CD8-positive, alpha-beta memory T cell (primary cell): ENCODE data around the gene MFAP3L. TPM values are rescaled to one million over a fixed set of nuclear protein-coding genes. Genes with fewer than 3 reads are reported as not detected.

Source experiments
- CTCF ChIA-PET: fragments of 350-600 bp; sonication (Branson Sonifier 250); formaldehyde crosslinking; loops from one replicate; lab custom pipeline; 2021; ENCODE audit warnings: antibody characterized with exemption; lab: Charles Lee
- POLR2A ChIA-PET: fragments of 350-600 bp; sonication (Branson Sonifier 250); formaldehyde crosslinking; loops from one replicate; lab custom pipeline; 2021; ENCODE audit warnings: antibody characterized with exemption; lab: Charles Lee
- DNase-seq, 5 donors: peaks; one replicate each; pipeline versions ENCODE4 v3.0.0 to v3.0.0-alpha.2; 2020 to 2022; ENCODE audit warnings: mixed read lengths in 1 of 5
- H3K27ac ChIP-seq: one replicate; pipeline ENCODE4 v1.7.0; 2013; ENCODE audit warnings: low read depth, mild to moderate bottlenecking, low read length, moderate library complexity
- H3K27me3 ChIP-seq: 2 replicates; pipeline ENCODE4 v1.7.0; 2013; ENCODE audit warnings: low read length, mild to moderate bottlenecking; ENCODE audit not compliant: insufficient read depth, poor library complexity, severe bottlenecking
- H3K36me3 ChIP-seq: 2 replicates; pipeline ENCODE4 v1.7.0; 2013; ENCODE audit warnings: mild to moderate bottlenecking, low read length, moderate library complexity; ENCODE audit not compliant: insufficient read depth
- H3K4me1 ChIP-seq: 2 replicates; pipeline ENCODE4 v1.7.0; 2013; ENCODE audit warnings: mild to moderate bottlenecking, low read length, moderate library complexity; ENCODE audit not compliant: insufficient read depth
- H3K4me3 ChIP-seq: 2 replicates; pipeline ENCODE4 v1.7.0; 2013; ENCODE audit warnings: mild to moderate bottlenecking, low read length
- H3K9me3 ChIP-seq: 2 replicates; pipeline ENCODE4 v1.7.0; 2013; ENCODE audit warnings: mild to moderate bottlenecking, low read length
- H3K27ac Mint-ChIP-seq, 8 donors: one replicate each; pipeline ENCODE4 v1.8.0; 2020 to 2021; ENCODE audit warnings: mixed read lengths in 8 of 8, mild to moderate bottlenecking in 6 of 8, inconsistent platforms in 3 of 8, moderate library complexity in 3 of 8
- H3K27me3 Mint-ChIP-seq, 2 donors: one replicate each; pipeline ENCODE4 v1.8.0; 2020 to 2021; ENCODE audit warnings: mixed read lengths in 2 of 2, mild to moderate bottlenecking in 1 of 2, moderate library complexity in 1 of 2
- H3K36me3 Mint-ChIP-seq, 3 donors: one replicate each; pipeline ENCODE4 v1.8.0; 2020 to 2021; ENCODE audit warnings: mixed read lengths in 3 of 3, inconsistent platforms in 1 of 3, mild to moderate bottlenecking in 1 of 3
- H3K4me1 Mint-ChIP-seq, 3 donors: one replicate each; pipeline ENCODE4 v1.8.0; 2020 to 2021; ENCODE audit warnings: mixed read lengths in 3 of 3, inconsistent platforms in 1 of 3, mild to moderate bottlenecking in 1 of 3
- H3K4me3 Mint-ChIP-seq, 7 donors: one replicate each; pipeline ENCODE4 v1.8.0; 2020 to 2021; ENCODE audit warnings: mixed read lengths in 7 of 7, mild to moderate bottlenecking in 6 of 7, moderate library complexity in 4 of 7, inconsistent platforms in 2 of 7
- H3K9me3 Mint-ChIP-seq, 5 donors: one replicate each; pipeline ENCODE4 v1.8.0; 2020 to 2022; ENCODE audit warnings: mixed read lengths in 5 of 5, mild to moderate bottlenecking in 3 of 5, moderate library complexity in 2 of 5, inconsistent platforms in 1 of 5
- polyA plus RNA-seq: library from polyadenylated mRNA; unstranded; fragments of 300-500 nt; fragmentation: Illumina TruSeq; gene quantifications from one replicate; pipeline ENCODE4 v1.2.3, GENCODE V29; 2021
- total RNA-seq, 2 experiments: library from RNA; stranded (reverse); gene quantifications; one replicate each; pipeline ENCODE4 v1.2.3, GENCODE V29; 2021

The MFAP3L gene
- total and polyA plus RNA-seq, 3 experiments from 2014 or later = 0.10 to 3.3 (median 3.0) TPM

- Mint-ChIP-seq H3K36me3 (no peaks in the 10 kb centered on the region), H3K27ac (no peak overlapping the region), H3K4me1 (peaks cover 6 to 13% (median 13%) of the 10 kb centered on the region in 3 donors), H3K9me3 (no peaks in the 10 kb centered on the region), H3K27me3 (peaks cover 0 to 6% of the 10 kb centered on the region in 2 donors), H3K4me3 (no peak overlapping the region)
- Histone ChIP-seq H3K9me3 (no peaks in the 10 kb centered on the region), H3K4me1 (no peaks in the 10 kb centered on the region), H3K27ac (no peak overlapping the region), H3K27me3 (no peaks in the 10 kb centered on the region), H3K4me3 (no peak overlapping the region), H3K36me3 (no peaks in the 10 kb centered on the region)
- ChIA-PET CTCF (no interaction called here), POLR2A (no interaction called here)
- DNase-seq = no peak
Observed at GRCh38 chr4:170004651-170005295, 21.4 kb downstream of the MFAP3L start.

GRCh38 chr4:170003071-170004070 is 22.8 kb downstream of the MFAP3L start:
- Mint-ChIP-seq H3K36me3 (no peaks in the 10 kb centered on the region), H3K4me3 (no peak overlapping the region), H3K27me3 (peaks cover 0 to 1% of the 10 kb centered on the region in 2 donors), H3K27ac (no peak overlapping the region), H3K9me3 (no peaks in the 10 kb centered on the region), H3K4me1 (peaks cover 4 to 9% (median 8%) of the 10 kb centered on the region in 3 donors)
- DNase-seq = no peak
- CTCF ChIA-PET = no interaction called here
- no peak overlapping the region for H3K4me3 ChIP-seq
- H3K27me3 ChIP-seq = peaks cover 4% of the 10 kb centered on the region
- H3K36me3 ChIP-seq = no peaks in the 10 kb centered on the region
- no peak overlapping the region for H3K27ac ChIP-seq
- POLR2A ChIA-PET = no interaction called here
- no peaks in the 10 kb centered on the region for H3K4me1 ChIP-seq
- no peaks in the 10 kb centered on the region for H3K9me3 ChIP-seq

GRCh38 chr4:170001745-170002267 is 24.4 kb downstream of the MFAP3L start:
- Histone ChIP-seq H3K27me3 (peaks cover 4% of the 10 kb centered on the region), H3K9me3 (no peaks in the 10 kb centered on the region), H3K27ac (no peak overlapping the region), H3K4me1 (no peaks in the 10 kb centered on the region), H3K36me3 (no peaks in the 10 kb centered on the region), H3K4me3 (no peak overlapping the region)
- H3K9me3 Mint-ChIP-seq = no peaks in the 10 kb centered on the region
- ChIA-PET POLR2A (no interaction called here), CTCF (no interaction called here)
- H3K4me3 Mint-ChIP-seq = no peak overlapping the region
- H3K27ac Mint-ChIP-seq = no peak overlapping the region
- H3K36me3 Mint-ChIP-seq = peaks cover 0 to 3% (median 0%) of the 10 kb centered on the region in 3 donors
- H3K4me1 Mint-ChIP-seq = no peaks in the 10 kb centered on the region
- no peak for DNase-seq
- peaks cover 2 to 5% of the 10 kb centered on the region in 2 donors for H3K27me3 Mint-ChIP-seq

- Histone ChIP-seq H3K36me3 (no peaks in the 10 kb centered on the region), H3K27ac (no peak overlapping the region), H3K4me3 (no peak overlapping the region), H3K9me3 (no peaks in the 10 kb centered on the region), H3K27me3 (peaks cover 4% of the 10 kb centered on the region), H3K4me1 (no peaks in the 10 kb centered on the region)
- H3K4me3 Mint-ChIP-seq = no peak overlapping the region
- no peaks in the 10 kb centered on the region for H3K4me1 Mint-ChIP-seq
- peaks cover 0 to 3% (median 0%) of the 10 kb centered on the region in 3 donors for H3K36me3 Mint-ChIP-seq
- ChIA-PET CTCF (no interaction called here), POLR2A (no interaction called here)
- peaks cover 3 to 5% of the 10 kb centered on the region in 2 donors for H3K27me3 Mint-ChIP-seq
- H3K27ac Mint-ChIP-seq = no peak overlapping the region
- H3K9me3 Mint-ChIP-seq = no peaks in the 10 kb centered on the region
- DNase-seq = no peak
Observed at GRCh38 chr4:170001011-170001744, 25.0 kb downstream of the MFAP3L start.

GRCh38 chr4:169999923-170000322 is 26.3 kb downstream of the MFAP3L start:
- Histone ChIP-seq H3K4me1 (no peaks in the 10 kb centered on the region), H3K9me3 (no peaks in the 10 kb centered on the region), H3K27ac (no peak overlapping the region), H3K4me3 (no peak overlapping the region), H3K27me3 (peaks cover 4% of the 10 kb centered on the region), H3K36me3 (no peaks in the 10 kb centered on the region)
- H3K27me3 Mint-ChIP-seq = peaks cover 3 to 10% of the 10 kb centered on the region in 2 donors
- ChIA-PET CTCF (no interaction called here), POLR2A (no interaction called here)
- no peaks in the 10 kb centered on the region for H3K9me3 Mint-ChIP-seq
- H3K36me3 Mint-ChIP-seq = peaks cover 0 to 3% (median 0%) of the 10 kb centered on the region in 3 donors
- H3K4me3 Mint-ChIP-seq = no peak overlapping the region
- no peaks in the 10 kb centered on the region for H3K4me1 Mint-ChIP-seq
- DNase-seq = no peak
- no peak overlapping the region for H3K27ac Mint-ChIP-seq

GRCh38 chr4:169998981-169999380 is 27.2 kb downstream of the MFAP3L start:
- Mint-ChIP-seq H3K9me3 (no peaks in the 10 kb centered on the region), H3K27ac (peak overlapping the region in 1 of 8 donors; percentile 57), H3K4me1 (no peaks in the 10 kb centered on the region), H3K4me3 (no peak overlapping the region), H3K36me3 (peaks cover 0 to 3% (median 0%) of the 10 kb centered on the region in 3 donors), H3K27me3 (peaks cover 5 to 10% of the 10 kb centered on the region in 2 donors)
- no peak for DNase-seq
- Histone ChIP-seq H3K9me3 (no peaks in the 10 kb centered on the region), H3K36me3 (no peaks in the 10 kb centered on the region), H3K4me1 (no peaks in the 10 kb centered on the region), H3K4me3 (no peak overlapping the region), H3K27ac (no peak overlapping the region), H3K27me3 (peaks cover 4% of the 10 kb centered on the region)
- CTCF ChIA-PET = no interaction called here
- POLR2A ChIA-PET = no interaction called here

DNA sequence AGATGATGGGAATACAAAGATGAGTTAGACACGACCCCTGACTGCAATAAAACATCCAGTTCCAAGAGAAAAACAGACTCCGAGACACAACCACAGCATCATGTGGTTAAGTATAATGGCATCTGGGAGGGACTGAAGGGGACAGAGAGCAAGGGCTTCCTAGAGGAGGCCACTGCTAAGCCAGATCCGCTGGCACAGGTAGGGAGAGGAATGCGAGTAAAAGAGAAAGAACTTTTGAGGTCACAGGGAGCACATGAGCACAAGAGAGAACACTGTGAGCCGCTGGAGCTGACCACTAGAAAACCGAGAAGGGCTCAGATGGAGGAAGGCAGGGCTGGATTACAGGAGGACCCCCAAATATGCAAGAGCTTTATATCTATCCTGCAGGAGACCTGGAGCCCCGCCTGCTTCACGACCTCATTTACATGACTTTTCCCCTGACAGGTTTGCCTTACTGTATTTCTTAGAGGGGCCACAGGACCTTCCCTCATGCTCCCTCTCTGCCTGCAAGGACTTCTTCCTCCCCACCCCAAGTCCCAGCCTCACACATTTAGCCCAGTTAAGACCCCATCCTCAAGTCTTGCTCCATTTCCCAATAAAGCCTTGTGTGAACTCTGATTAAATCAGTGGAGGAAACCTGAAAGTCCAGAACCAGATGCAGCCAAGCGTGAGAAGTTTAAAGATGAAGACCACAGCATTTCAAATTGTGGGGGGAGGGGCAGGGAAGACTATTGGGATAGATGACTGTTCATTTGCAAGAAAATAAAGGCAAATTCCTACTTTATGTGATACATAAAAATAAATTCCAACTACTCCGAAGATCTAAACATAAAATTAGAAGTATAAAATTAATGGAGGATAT is 29.6 kb downstream of the MFAP3L start:
- H3K36me3 Mint-ChIP-seq = peaks cover 1 to 10% (median 2%) of the 10 kb centered on the region in 3 donors
- H3K9me3 Mint-ChIP-seq = peaks cover 0 to 2% (median 0%) of the 10 kb centered on the region in 5 donors
- no peak overlapping the region for H3K27ac ChIP-seq
- ChIA-PET POLR2A (no interaction called here), CTCF (no interaction called here)
- peaks cover 4% of the 10 kb centered on the region for H3K27me3 ChIP-seq
- peaks cover 5 to 10% of the 10 kb centered on the region in 2 donors for H3K27me3 Mint-ChIP-seq
- no peaks in the 10 kb centered on the region for H3K4me1 Mint-ChIP-seq
- DNase-seq = no peak
- H3K4me3 Mint-ChIP-seq = no peak overlapping the region
- no peaks in the 10 kb centered on the region for H3K9me3 ChIP-seq
- no peak overlapping the region for H3K4me3 ChIP-seq
- no peaks in the 10 kb centered on the region for H3K36me3 ChIP-seq
- no peak overlapping the region for H3K27ac Mint-ChIP-seq
- H3K4me1 ChIP-seq = no peaks in the 10 kb centered on the region
